Calu3 (cell line): ENCODE data around the gene UGT1A9. TPM values are rescaled to one million over a fixed set of nuclear protein-coding genes. Genes with fewer than 3 reads are reported as not detected.

Experiments
- BruUV-seq: library from RNA; stranded (reverse); fragments of 400-500 nt; replicated peaks from 2 replicates; lab custom pipeline; 2021; lab: Mats Ljungman, UMichigan
- CTCF ChIA-PET: fragments of 300-600 bp; sonication (Branson Sonifier 250); formaldehyde crosslinking; loops from one replicate; lab custom pipeline; 2022; ENCODE audit warnings: antibody characterized with exemption; lab: Charles Lee
- DNase-seq: peaks from one replicate; pipeline ENCODE4 v3.0.0; 2022
- H3K27ac Mint-ChIP-seq: one replicate; pipeline ENCODE4 v1.8.0; 2022; ENCODE audit warnings: mixed read lengths; ENCODE audit not compliant: unreplicated experiment
- H3K27me3 Mint-ChIP-seq: one replicate; pipeline ENCODE4 v1.8.0; 2022; ENCODE audit warnings: mixed read lengths; ENCODE audit not compliant: unreplicated experiment
- H3K36me3 Mint-ChIP-seq: one replicate; pipeline ENCODE4 v1.8.0; 2022; ENCODE audit warnings: mild to moderate bottlenecking, moderate library complexity, mixed read lengths; ENCODE audit not compliant: insufficient read depth, unreplicated experiment
- H3K4me1 Mint-ChIP-seq: one replicate; pipeline ENCODE4 v1.8.0; 2022; ENCODE audit warnings: mild to moderate bottlenecking, low read depth, mixed read lengths; ENCODE audit not compliant: unreplicated experiment
- H3K4me3 Mint-ChIP-seq: one replicate; pipeline ENCODE4 v1.8.0; 2022; ENCODE audit warnings: mild to moderate bottlenecking, low read depth, moderate library complexity, mixed read lengths; ENCODE audit not compliant: unreplicated experiment
- H3K9me3 Mint-ChIP-seq: one replicate; pipeline ENCODE4 v1.8.0; 2022; ENCODE audit warnings: low read depth, mixed read lengths; ENCODE audit not compliant: unreplicated experiment
- CTCF ChIP-seq: fragments of 200-600 bp; IDR thresholded peaks from one replicate; pipeline ENCODE4 v1.8.0; 2022; ENCODE audit warnings: antibody characterized with exemption; ENCODE audit not compliant: unreplicated experiment
- intact Hi-C: fragments of 100-400 bp; cut with micrococcal nuclease; formaldehyde crosslinking; loops from one replicate; pipeline ENCODE4 v1.10.0; 2022; ENCODE audit not compliant: unreplicated experiment
- total RNA-seq: library from RNA; stranded (reverse); gene quantifications from 2 replicates; pipeline ENCODE4 v1.2.3, GENCODE V29; 2022

The UGT1A9 gene
- total RNA-seq, 1 experiment from 2014 or later: 4.3 TPM

- no TSS peak for BruUV-seq
- no peak for TF ChIP-seq CTCF
- peaks cover 19% of the 10 kb centered on the region for H3K4me1 Mint-ChIP-seq
These were observed 97.6 kb downstream of the UGT1A9 start for GRCh38 chr2:233769260-233769659.

DNA sequence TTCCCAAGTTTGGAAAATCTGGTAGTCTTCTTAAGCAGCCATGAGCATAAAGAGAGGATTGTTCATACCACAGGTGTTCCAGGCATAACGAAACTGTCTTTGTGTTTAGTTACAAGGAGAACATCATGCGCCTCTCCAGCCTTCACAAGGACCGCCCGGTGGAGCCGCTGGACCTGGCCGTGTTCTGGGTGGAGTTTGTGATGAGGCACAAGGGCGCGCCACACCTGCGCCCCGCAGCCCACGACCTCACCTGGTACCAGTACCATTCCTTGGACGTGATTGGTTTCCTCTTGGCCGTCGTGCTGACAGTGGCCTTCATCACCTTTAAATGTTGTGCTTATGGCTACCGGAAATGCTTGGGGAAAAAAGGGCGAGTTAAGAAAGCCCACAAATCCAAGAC is 100.5 kb downstream of the UGT1A9 start:
- Mint-ChIP-seq H3K27ac (no peak overlapping the region), H3K36me3 (peaks cover 37% of the 10 kb centered on the region), H3K9me3 (peaks cover 6% of the 10 kb centered on the region), H3K27me3 (no peaks in the 10 kb centered on the region), H3K4me3 (no peak overlapping the region), H3K4me1 (no peaks in the 10 kb centered on the region)
- no peak for TF ChIP-seq CTCF
- intact Hi-C loops: no loop called here
- no peak for DNase-seq
- BruUV-seq: no TSS peak
- CTCF ChIA-PET: no interaction called here

More at GRCh38 chr2:233769260-233769659, 97.6 kb downstream of the UGT1A9 start:
- no peak for DNase-seq
- CTCF ChIA-PET: no interaction called here
- no peaks in the 10 kb centered on the region for H3K9me3 Mint-ChIP-seq
- peaks cover 24% of the 10 kb centered on the region for H3K36me3 Mint-ChIP-seq
- H3K4me3 Mint-ChIP-seq: no peak overlapping the region
- H3K27ac Mint-ChIP-seq: no peak overlapping the region
- intact Hi-C loops: loop anchor here (10.0 kb wide), 1 partner anchor 134 kb away; the partner anchor contains the start of gene UGT1A10
- H3K27me3 Mint-ChIP-seq: no peaks in the 10 kb centered on the region

GRCh38 chr2:233772583-233772982 is 100.9 kb downstream of the UGT1A9 start:
- no peak for TF ChIP-seq CTCF
- peaks cover 40% of the 10 kb centered on the region for H3K36me3 Mint-ChIP-seq
- no peak for DNase-seq
- H3K27ac Mint-ChIP-seq: no peak overlapping the region
- intact Hi-C loops: no loop called here
- H3K4me3 Mint-ChIP-seq: no peak overlapping the region
- no peaks in the 10 kb centered on the region for H3K4me1 Mint-ChIP-seq
- no peaks in the 10 kb centered on the region for H3K27me3 Mint-ChIP-seq
- peaks cover 6% of the 10 kb centered on the region for H3K9me3 Mint-ChIP-seq
- CTCF ChIA-PET: no interaction called here
- TSS peak; percentile 84 for BruUV-seq

DNA sequence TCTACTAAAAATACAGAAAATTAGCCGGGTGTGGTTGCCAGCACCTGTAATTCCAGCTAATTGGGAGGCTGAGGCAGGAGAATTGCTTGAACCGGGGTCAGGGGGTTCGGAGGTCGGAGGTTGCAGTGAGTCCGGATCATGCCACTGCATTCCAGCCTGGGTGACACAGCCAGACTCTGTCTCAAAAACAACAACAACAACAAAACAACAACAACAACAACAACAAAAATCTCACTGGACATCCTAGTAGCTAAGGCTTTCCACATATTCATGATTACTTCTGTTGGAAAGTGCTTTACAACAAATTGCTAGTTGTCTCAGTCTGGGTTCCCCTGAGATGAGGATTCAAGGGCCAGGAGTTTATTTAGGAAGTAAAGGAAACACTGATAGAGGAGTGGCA is 102.2 kb downstream of the UGT1A9 start:
- no peak overlapping the region for H3K27ac Mint-ChIP-seq
- H3K4me1 Mint-ChIP-seq: no peaks in the 10 kb centered on the region
- H3K27me3 Mint-ChIP-seq: no peaks in the 10 kb centered on the region
- intact Hi-C loops: no loop called here
- H3K9me3 Mint-ChIP-seq: peaks cover 6% of the 10 kb centered on the region
- no TSS peak for BruUV-seq
- no peak for TF ChIP-seq CTCF
- no peak overlapping the region for H3K4me3 Mint-ChIP-seq
- CTCF ChIA-PET: no interaction called here
- DNase-seq: no peak
- H3K36me3 Mint-ChIP-seq: peaks cover 40% of the 10 kb centered on the region
